Adipose tissue (tissue), 3 donors: ENCODE data around the gene MAST1. TPM values are rescaled to one million over a fixed set of nuclear protein-coding genes. Genes with fewer than 3 reads are reported as not detected.
"Not testable (repeated sequence)": the region's sequence is repeated elsewhere in the genome, so short reads cannot be mapped to it uniquely, and the experiment has no call there.

Source experiments
- H3K27ac ChIP-seq: one replicate; pipeline ENCODE4 v1.5.1; 2013; ENCODE audit warnings: low read depth, low read length
- WGBS, 3 donors: extraction: QIAGEN DNeasy Blood & Tissue Kit; methylation state at CpG; one replicate each; pipeline ENCODE4 v1.1.7; 2013; 5-methylcytosine and 5-hydroxymethylcytosine counted together
- polyA plus RNA-seq, 3 donors: library from polyadenylated mRNA; stranded (reverse); fragments of 200-250 nt; gene quantifications; one replicate each; pipeline ENCODE4 v1.2.3, GENCODE V29; 2013
- donor health status: healthy with polysubstance abuse.
- donor health status: Bipolar disorder and iron deficiency.
- donor health status: healthy.

Gene MAST1
- polyA plus RNA-seq, 3 donors, result 0.18 to 2.3 TPM; not detected in 1

DNA sequence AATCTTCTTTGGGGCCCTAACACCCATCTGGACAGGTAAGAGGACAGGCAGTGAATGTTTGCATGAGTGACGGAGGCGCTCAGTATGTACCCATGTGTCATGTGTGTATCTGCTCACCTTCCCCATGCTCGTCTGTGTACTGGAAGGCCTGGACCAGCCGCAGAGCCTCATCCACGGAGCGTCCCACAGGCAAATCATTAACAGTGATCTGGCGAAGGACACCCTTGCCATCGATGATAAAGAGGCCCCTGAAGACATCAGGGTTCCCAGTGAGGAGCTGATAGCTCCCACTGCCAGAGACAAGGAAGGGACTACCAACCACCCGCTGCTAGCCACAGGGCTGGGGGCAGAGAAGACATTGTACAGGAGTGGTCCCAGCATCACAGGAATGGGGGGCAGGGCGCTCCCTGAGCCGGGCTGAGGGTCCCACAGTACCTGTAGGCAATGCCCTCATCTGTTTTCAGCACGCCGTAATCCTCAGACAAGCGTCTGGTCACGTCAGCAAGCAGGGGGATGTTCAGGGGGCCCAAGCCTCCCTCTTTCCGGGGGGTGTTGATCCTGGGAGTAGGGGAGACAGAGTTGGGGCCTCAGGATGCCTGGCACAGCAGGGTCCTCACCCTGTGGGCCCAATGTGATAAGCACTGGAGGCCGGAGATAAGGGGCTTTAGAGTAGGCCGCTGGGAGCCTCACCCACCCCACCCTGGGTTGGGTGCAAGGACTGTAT lies 38.4 kb upstream of the MAST1 start:
- 69 to 93% (median 90%) methylated on average over 18 of the region's 18 CpGs for WGBS, 3 donors
- no peak overlapping the region for H3K27ac ChIP-seq

DNA sequence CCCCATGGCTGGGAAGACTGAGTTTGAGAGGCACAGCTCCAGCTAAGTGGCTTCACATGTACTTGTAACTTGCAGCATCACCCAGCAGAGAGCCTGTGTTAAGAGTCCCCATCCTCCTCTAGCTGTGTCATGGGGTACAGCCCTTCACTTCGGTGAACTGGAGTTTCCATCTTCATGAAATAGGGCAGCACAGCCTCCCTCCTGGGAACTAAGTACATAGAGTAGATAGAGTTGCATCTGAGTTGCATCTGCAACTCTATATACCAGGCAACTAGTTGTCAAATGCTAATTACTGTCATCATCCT lies 37.9 kb upstream of the MAST1 start:
- no peak overlapping the region for H3K27ac ChIP-seq
- 76 to 91% (median 76%) methylated on average over 1 of the region's 1 CpG for WGBS, 3 donors

DNA sequence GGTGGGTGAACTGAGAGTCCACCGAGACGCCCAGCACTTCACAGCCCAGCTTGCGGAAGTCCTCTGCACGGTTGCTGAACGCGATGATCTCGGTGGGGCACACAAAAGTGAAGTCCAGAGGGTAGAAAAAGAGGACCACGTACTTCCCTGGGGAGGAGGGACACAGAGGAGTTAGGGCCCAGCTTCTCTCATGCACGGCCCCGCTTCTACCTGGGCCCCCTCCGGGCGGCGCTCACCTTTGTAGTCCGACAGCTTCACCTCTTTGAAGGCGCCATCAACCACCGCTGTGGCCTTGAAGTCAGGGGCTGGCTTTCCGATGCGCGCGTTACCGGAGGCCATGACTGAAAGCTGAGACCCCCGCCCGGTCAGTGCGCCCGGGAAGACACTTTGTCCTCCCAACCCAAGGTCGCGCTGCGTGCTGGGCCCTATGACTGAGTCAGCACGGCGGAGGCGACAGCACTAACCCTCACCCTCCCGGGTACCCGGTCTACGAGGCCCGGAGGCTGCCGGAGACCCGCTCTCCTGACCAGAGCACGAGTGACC lies 37.3 kb upstream of the MAST1 start:
- no peak overlapping the region for H3K27ac ChIP-seq
- 3 to 14% (median 10%) methylated on average over 35 to 38 of the region's 38 CpGs for WGBS, 3 donors

GRCh38 chr19:12801466-12802266 lies 36.6 kb upstream of the MAST1 start, which contains the start of the genes PRDX2 and THSD8:
Gene PRDX2, minus strand, starts transcription at chr19:12801800. Its CDS starts 539 bp downstream, at chr19:12801261.
Gene THSD8, plus strand, starts transcription at chr19:12802069. Its CDS starts 3 bp downstream, at chr19:12802072.
- H3K27ac ChIP-seq, result no peak within 1 kb of the TSS
- 0% methylated on average over 76 to 78 of the region's 78 CpGs for whole genome bisulfite sequencing, 3 donors

GRCh38 chr19:12802267-12803106 lies 35.8 kb upstream of the MAST1 start:
- WGBS, 3 donors, result 33 to 48% (median 40%) methylated on average over 22 of the region's 22 CpGs
- no peak overlapping the region for H3K27ac ChIP-seq

- H3K27ac ChIP-seq, result no peak overlapping the region
- 91 to 94% (median 93%) methylated on average over 26 of the region's 26 CpGs for WGBS, 3 donors
Measured at GRCh38 chr19:12804051-12804450, 34.3 kb upstream of the MAST1 start.

DNA sequence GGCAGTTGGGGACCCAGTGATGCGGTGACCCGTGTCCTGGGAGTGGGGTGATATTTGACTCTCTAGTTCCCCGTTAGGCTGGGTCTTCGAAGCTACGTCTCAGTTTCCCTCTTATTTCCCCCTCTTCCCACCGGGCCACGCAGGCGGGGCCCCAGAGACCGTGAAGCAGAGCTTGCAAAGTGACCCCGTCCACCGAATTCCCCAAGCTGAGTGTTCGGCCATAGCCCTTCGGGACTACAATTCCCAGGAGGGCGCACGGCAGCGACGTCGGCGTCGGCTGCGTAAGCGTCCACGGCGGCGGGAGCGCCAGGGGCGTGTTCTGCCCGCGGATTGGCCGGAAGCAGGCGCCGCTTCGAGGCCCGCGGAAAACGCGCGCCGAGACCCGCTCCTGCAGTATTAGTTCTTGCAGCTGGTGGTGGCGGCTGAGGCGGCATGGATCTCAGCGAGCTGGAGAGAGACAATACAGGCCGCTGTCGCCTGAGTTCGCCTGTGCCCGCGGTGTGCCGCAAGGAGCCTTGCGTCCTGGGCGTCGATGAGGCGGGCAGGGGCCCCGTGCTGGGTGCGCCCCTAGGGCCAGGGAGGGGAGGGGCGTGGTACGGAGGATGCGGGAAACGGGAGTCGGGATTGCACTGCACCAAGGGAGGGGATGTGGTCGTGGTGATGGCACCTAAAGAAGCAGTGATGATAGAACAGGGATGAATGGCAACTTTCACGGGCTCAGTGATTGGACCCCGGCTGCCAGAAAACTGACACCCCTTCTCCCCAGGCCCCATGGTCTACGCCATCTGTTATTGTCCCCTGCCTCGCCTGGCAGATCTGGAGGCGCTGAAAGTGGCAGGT lies 31.9 kb upstream of the MAST1 start, which contains the start of gene RNASEH2A:
Gene RNASEH2A, plus strand, starts transcription at position 343 of the 840 bp plus-strand sequence. Its CDS starts 90 bp downstream, at position 433.
- 4% methylated on average over 63 to 66 of the region's 66 CpGs for WGBS, 3 donors
- no peak within 1 kb of the TSS for H3K27ac ChIP-seq

DNA sequence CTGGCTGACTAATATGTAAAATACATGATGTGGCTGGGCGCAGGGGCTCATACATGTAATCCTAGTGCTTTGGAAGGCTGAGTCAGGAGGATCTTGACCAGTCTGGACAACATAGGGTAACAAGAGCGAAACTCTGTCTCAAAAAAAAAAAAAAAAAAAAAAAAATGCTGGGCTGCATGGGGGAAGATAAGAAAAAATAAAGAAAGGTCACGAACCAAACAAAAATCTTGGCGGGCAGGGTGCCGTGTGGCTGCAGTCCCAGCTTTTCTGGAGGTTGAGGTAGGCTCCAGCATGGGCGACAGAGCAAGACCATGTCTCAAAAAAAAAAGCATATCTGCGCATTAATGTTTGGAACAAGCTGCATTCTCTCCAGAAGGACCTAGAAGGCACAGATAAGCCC lies 23.2 kb upstream of the MAST1 start:
- 89 to 92% (median 92%) methylated on average over 7 of the region's 7 CpGs for WGBS, 3 donors
- H3K27ac ChIP-seq, result no peak overlapping the region

DNA sequence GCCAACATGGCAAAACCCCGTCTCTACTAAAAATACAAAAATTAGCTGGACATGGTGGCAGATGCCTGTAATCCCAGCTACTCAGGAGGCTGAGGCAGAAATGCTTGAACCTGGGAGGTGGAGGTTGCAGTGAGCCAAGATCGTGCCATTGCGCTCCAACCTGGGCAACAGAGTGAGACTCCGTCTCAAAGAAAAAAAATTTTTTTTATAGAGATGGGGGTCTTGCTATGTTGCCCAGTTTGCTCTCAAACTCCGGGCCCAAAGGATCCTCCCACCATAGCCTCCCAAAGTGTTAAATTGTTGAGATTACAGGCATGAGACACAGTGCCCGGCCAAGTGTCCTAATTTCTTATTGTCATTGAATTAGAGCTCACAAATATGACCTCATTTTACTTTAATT lies 21.1 kb upstream of the MAST1 start:
- WGBS, 3 donors, result 91 to 97% (median 92%) methylated on average over 6 of the region's 6 CpGs
- not testable (repeated sequence) for H3K27ac ChIP-seq

- 90 to 94% (median 93%) methylated on average over 11 of the region's 11 CpGs for WGBS, 3 donors
- H3K27ac ChIP-seq, result not testable (repeated sequence)
Measured at GRCh38 chr19:12817810-12818209, 20.5 kb upstream of the MAST1 start.

- no peak overlapping the region for H3K27ac ChIP-seq
- WGBS, 3 donors, result 86 to 93% (median 93%) methylated on average over 2 of the region's 2 CpGs
Measured at GRCh38 chr19:12821761-12822160, 16.6 kb upstream of the MAST1 start.

- 5 to 7% (median 6%) methylated on average over 40 to 46 of the region's 46 CpGs for WGBS, 3 donors
- H3K27ac ChIP-seq, result no peak overlapping the region
Measured at GRCh38 chr19:12825254-12826131, 12.8 kb upstream of the MAST1 start.

DNA sequence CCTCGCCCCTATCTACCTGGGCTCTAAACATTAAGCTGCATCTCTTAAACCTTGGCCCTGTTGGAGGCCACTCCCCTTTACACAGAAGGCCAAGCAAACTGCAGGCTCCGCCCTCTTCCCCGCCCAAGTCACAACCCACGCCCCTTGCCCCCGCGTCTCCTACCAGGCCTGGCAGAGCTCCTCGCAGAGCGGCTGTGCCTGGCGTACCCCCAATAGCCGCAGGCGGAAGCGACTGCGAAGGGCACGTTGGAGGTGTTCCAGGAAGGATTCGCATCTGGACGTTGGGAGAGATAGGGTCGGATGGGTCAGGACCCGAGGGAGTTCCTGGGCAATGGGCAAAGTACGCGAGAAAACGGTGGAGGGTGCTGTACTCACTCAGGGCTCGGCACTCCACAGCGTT lies 9.8 kb upstream of the MAST1 start:
- 3 to 9% (median 8%) methylated on average over 23 of the region's 23 CpGs for WGBS, 3 donors

DNA sequence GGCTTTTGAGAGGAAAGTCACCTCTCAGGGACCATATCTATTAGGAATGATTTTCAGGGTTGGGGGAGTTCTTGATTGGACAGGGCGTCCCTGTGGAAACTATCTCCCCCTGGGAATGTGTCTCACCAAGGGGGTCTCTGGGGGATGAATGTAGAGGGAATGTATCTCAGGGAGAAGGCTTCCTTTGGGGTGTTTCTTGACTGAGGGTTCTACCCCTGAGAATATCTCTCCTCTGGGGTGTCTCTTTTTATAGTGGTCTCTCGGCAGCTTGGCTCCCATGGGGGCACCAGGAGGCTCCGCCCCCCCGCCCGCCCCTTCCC lies 4.9 kb upstream of the MAST1 start:
- H3K27ac ChIP-seq, result no peak overlapping the region
- 1 to 2% (median 2%) methylated on average over 3 to 5 of the region's 5 CpGs for WGBS, 3 donors

More for the DNA sequence above, 9.8 kb upstream of the MAST1 start:
- H3K27ac ChIP-seq, result no peak overlapping the region

GRCh38 chr19:12833738-12834565 lies 4.4 kb upstream of the MAST1 start:
- WGBS, 3 donors, result 1% methylated on average over 30 to 82 of the region's 87 CpGs
- H3K27ac ChIP-seq, result no peak overlapping the region

- WGBS, 3 donors, result 8 to 9% (median 8%) methylated on average over 20 of the region's 20 CpGs
- H3K27ac ChIP-seq, result no peak within 1 kb of the TSS
Measured at GRCh38 chr19:12834566-12834943, 3.8 kb upstream of the MAST1 start, which contains the start of gene RTBDN. Gene RTBDN, minus strand, starts transcription at chr19:12834579. Its CDS starts 4,600 bp downstream, at chr19:12829979.
